Placental epithelial cell (primary cell): ENCODE measurements around the gene BRAF. TPM values are rescaled to one million over a fixed set of nuclear protein-coding genes. Genes with fewer than 3 reads are reported as not detected.

Experiments used
- small RNA-seq: library from RNA; depleted of rRNA; stranded (forward); fragments of <200 nt; gene quantifications from one replicate; pipeline ENCODE3, GENCODE V24; 2012
- total RNA-seq: library from RNA; depleted of rRNA; stranded (reverse); fragments of >200 nt; gene quantifications from 2 replicates; pipeline ENCODE4 v1.2.3, GENCODE V29; 2012

BRAF gene
- total RNA-seq: 19.4 and 25.9 TPM in 2 replicates

GRCh38 chr7:140924821-140925421 lies at the start of gene BRAF:
Gene BRAF, minus strand, starts transcription at chr7:140924929. Its CDS starts 226 bp downstream, at chr7:140924703.

GRCh38 chr7:140696680-140697446 lies 227.9 kb downstream of the BRAF start, which contains the start of gene NDUFB2:
Gene NDUFB2, plus strand, starts transcription at chr7:140696708. Its CDS starts 37 bp downstream, at chr7:140696745.

GRCh38 chr7:140672382-140673062 lies 252.2 kb downstream of the BRAF start, which contains the start of gene ADCK2:
Gene ADCK2, plus strand, starts transcription at chr7:140672945. Its CDS starts 386 bp downstream, at chr7:140673331.

Small RNA genes lying within 50 kb of the gene (small RNA-seq; reads per million reads assigned to genes)
- gene AC006006.1 (not detected), gene RNU6-85P (not detected)

Other genes with a start within 250 kb of the BRAF start
- gene NDUFB2, start 228.2 kb downstream of the BRAF start, total RNA-seq: 82.4 and 299 TPM in 2 replicates
- 21.1 and 33.0 TPM in 2 replicates for gene MRPS33, start 90.0 kb upstream of the BRAF start, total RNA-seq
- gene TMEM178B, start 149.1 kb upstream of the BRAF start, total RNA-seq: under 0.01 TPM in 1 of 2 replicates, not detected in the other